Occipital lobe (tissue), 2 donors: ENCODE measurements around the gene RBFA. TPM values are rescaled to one million over a fixed set of nuclear protein-coding genes. Genes with fewer than 3 reads are reported as not detected.

Source experiments
- DNase-seq: peaks from one replicate; lab custom pipeline; 2025; lab: John Stamatoyannopoulos, UW
- total RNA-seq: library from RNA; depleted of rRNA; stranded (reverse); fragments of >200 nt; gene quantifications from one replicate; pipeline ENCODE4 v1.2.3, GENCODE V29; 2014

The RBFA gene
- total RNA-seq, 1 donor from 2014 or later: 58.6 TPM

- no peak for DNase-seq
Observed at GRCh38 chr18:80029690-80030089, 4.5 kb upstream of the RBFA start.

GRCh38 chr18:80033181-80034067 is 810 bp upstream of the RBFA start:
- DNase-seq: no peak

GRCh38 chr18:80034852-80035406 is 695 bp downstream of the RBFA start:
- no peak for DNase-seq

- DNase-seq: no peak
Observed at GRCh38 chr18:80035997-80036396, 1.8 kb downstream of the RBFA start.

GRCh38 chr18:80037300-80037699 is 3.1 kb downstream of the RBFA start:
- no peak for DNase-seq

GRCh38 chr18:80037869-80038630 is 3.8 kb downstream of the RBFA start:
- no peak for DNase-seq

GRCh38 chr18:80040515-80040914 is 6.3 kb downstream of the RBFA start:
- no peak for DNase-seq

- DNase-seq: no peak
Observed at GRCh38 chr18:80041424-80041823, 7.2 kb downstream of the RBFA start.

GRCh38 chr18:80042785-80043184 is 8.6 kb downstream of the RBFA start:
- no peak for DNase-seq

- no peak for DNase-seq
Observed at GRCh38 chr18:80044072-80044471, 9.8 kb downstream of the RBFA start.

- DNase-seq: no peak
Observed at GRCh38 chr18:80046011-80046410, 11.8 kb downstream of the RBFA start.

- DNase-seq: no peak
Observed at GRCh38 chr18:80046431-80046830, 12.2 kb downstream of the RBFA start.

- DNase-seq: no peak
Observed at GRCh38 chr18:80046961-80047541, 12.8 kb downstream of the RBFA start.

- DNase-seq: no peak
Observed at GRCh38 chr18:80050797-80051196, 16.6 kb downstream of the RBFA start.

GRCh38 chr18:80056095-80056494 is 21.9 kb downstream of the RBFA start:
- DNase-seq: no peak

- DNase-seq: no peak
Observed at GRCh38 chr18:80059945-80060344, 25.7 kb downstream of the RBFA start.

- no peak for DNase-seq
Observed at GRCh38 chr18:80065705-80066104, 31.5 kb downstream of the RBFA start.

- DNase-seq: no peak
Observed at GRCh38 chr18:80067321-80067720, 33.1 kb downstream of the RBFA start.

- DNase-seq: no peak
Observed at GRCh38 chr18:80067897-80068296, 33.7 kb downstream of the RBFA start.

- DNase-seq: no peak
Observed at GRCh38 chr18:80068571-80069272, 34.5 kb downstream of the RBFA start.

GRCh38 chr18:80070825-80071224 is 36.6 kb downstream of the RBFA start:
- no peak for DNase-seq
